HFFc6 (cell line): ENCODE measurements around the gene NCOR2. TPM values are rescaled to one million over a fixed set of nuclear protein-coding genes. Genes with fewer than 3 reads are reported as not detected.

Source experiments
- DNase-seq: peaks from one replicate; pipeline ENCODE4 v3.0.0-alpha.2; 2018
- H3K27ac Mint-ChIP-seq: 2 replicates; pipeline ENCODE4 v1.8.0; 2020; ENCODE audit warnings: mild to moderate bottlenecking, mixed read lengths
- H3K27me3 Mint-ChIP-seq: 2 replicates; pipeline ENCODE4 v1.8.0; 2021; ENCODE audit warnings: mild to moderate bottlenecking, moderate library complexity, mixed read lengths; ENCODE audit not compliant: insufficient read depth
- H3K36me3 Mint-ChIP-seq: 2 replicates; pipeline ENCODE4 v1.8.0; 2021; ENCODE audit warnings: low read depth, mixed read lengths
- H3K4me1 Mint-ChIP-seq: 2 replicates; pipeline ENCODE4 v1.8.0; 2020; ENCODE audit warnings: low read depth, mixed read lengths
- H3K4me3 Mint-ChIP-seq: 2 replicates; pipeline ENCODE4 v1.8.0; 2020; ENCODE audit warnings: mild to moderate bottlenecking, moderate library complexity, mixed read lengths
- H3K9me3 Mint-ChIP-seq: 2 replicates; pipeline ENCODE4 v1.8.0; 2020; ENCODE audit warnings: mild to moderate bottlenecking, mixed read lengths
- total RNA-seq, 6 experiments: library from RNA; stranded (reverse); fragmentation: NEBNext Ultra II Directional; extraction: Animal tissue kit (Norgen Biotek cat#: 25700); gene quantifications; 2 replicates in 1 of 6; 3 replicates in 5 of 6; pipeline ENCODE4 v1.2.3, GENCODE V29; 2021
- TF ChIP-seq, protein P1 (sequence below): fragments of 200-600 bp; sonication (generic); IDR thresholded peaks from 2 replicates; pipeline ENCODE4 v1.5.0; 2021; ENCODE audit warnings: antibody characterized with exemption, mild to moderate bottlenecking

NCOR2 gene
- total RNA-seq, 6 experiments from 2014 or later: 237 to 249 (median 240) TPM

DNA sequence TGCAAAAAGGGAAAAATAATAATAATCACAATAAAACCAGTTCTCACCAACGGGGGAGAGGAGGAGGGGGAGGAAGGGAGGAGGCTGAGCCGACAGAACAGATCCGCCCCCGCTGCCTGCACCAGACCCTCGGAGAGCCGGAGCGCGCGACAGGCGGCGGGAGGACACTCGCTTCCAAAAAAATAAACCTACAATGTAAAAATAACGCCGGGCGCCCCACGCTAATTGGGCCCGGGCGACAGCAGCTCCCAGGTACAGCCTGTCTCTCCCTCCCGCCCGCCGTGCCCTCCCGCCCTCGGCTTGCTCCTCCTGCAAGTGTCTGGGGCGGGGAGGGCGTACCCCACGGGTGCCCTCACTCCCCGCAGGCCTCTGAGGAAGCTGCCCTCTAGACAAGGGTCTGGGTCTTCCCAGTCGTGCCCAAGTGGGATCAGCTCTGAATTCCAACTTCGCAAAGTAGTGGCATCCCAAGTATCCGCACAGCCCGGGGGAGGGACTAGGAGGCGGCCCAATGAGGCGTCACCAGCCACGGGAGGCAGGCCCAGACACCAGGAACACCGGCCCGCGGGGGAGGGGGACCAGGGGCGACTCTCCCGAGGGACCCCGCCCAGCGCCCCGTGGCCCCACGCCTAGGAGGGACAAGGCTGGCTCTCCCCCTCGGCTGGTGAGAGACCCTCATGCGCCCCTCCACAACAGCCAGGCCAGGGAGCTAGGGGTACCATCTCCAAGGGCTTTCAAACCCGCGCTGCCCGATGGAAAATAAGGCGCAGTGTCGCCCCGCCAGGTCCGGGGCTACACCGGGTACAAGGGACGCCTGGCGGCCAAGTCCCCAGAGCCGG is 1.0 kb downstream of the NCOR2 start:
- peaks cover 26% of the 10 kb centered on the region for H3K4me1 Mint-ChIP-seq
- peak overlapping the region; percentile 90 for H3K4me3 Mint-ChIP-seq
- peaks cover 2% of the 10 kb centered on the region; the same call in 1 of the 2 replicates for H3K27me3 Mint-ChIP-seq
- TF ChIP-seq, protein P1, sequence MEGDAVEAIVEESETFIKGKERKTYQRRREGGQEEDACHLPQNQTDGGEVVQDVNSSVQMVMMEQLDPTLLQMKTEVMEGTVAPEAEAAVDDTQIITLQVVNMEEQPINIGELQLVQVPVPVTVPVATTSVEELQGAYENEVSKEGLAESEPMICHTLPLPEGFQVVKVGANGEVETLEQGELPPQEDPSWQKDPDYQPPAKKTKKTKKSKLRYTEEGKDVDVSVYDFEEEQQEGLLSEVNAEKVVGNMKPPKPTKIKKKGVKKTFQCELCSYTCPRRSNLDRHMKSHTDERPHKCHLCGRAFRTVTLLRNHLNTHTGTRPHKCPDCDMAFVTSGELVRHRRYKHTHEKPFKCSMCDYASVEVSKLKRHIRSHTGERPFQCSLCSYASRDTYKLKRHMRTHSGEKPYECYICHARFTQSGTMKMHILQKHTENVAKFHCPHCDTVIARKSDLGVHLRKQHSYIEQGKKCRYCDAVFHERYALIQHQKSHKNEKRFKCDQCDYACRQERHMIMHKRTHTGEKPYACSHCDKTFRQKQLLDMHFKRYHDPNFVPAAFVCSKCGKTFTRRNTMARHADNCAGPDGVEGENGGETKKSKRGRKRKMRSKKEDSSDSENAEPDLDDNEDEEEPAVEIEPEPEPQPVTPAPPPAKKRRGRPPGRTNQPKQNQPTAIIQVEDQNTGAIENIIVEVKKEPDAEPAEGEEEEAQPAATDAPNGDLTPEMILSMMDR: peak; percentile 47; the same call in 1 of the 2 replicates
- H3K27ac Mint-ChIP-seq: peak overlapping the region; percentile 69
- H3K9me3 Mint-ChIP-seq: no peaks in the 10 kb centered on the region
- no peaks in the 10 kb centered on the region for H3K36me3 Mint-ChIP-seq
- DNase-seq: peak; percentile 52

DNA sequence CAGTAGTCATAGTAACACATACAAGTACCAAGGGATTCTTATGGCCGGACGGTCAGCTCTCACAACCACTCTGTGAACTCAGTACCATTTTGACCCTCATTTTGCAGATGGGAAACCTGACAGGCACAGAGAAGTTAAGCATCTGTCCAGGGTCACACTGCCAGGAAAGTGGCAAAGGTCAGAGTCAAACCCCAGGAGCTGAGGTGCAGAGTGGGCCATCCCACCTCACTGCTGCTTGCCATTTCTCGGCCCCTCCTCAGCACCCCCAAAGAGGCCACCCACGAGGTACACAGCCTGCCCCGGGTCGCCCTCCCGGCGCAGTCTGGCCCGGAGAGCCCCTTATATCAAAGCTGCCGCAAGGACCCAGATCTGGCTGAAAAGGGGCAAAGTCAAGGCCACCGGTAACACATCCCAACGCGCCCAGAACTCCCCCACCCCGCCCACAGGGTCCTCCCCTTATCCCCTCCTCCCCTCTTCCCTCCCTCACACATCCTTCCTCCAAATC is 1.7 kb downstream of the NCOR2 start:
- peak overlapping the region; percentile 45 for H3K27ac Mint-ChIP-seq
- TF ChIP-seq, protein P1: no peak
- peak overlapping the region; percentile 90 for H3K4me3 Mint-ChIP-seq
- H3K36me3 Mint-ChIP-seq: no peaks in the 10 kb centered on the region
- H3K4me1 Mint-ChIP-seq: peaks cover 33% of the 10 kb centered on the region
- no peaks in the 10 kb centered on the region for H3K9me3 Mint-ChIP-seq
- peaks cover 2% of the 10 kb centered on the region; the same call in 1 of the 2 replicates for H3K27me3 Mint-ChIP-seq
- no peak for DNase-seq

DNA sequence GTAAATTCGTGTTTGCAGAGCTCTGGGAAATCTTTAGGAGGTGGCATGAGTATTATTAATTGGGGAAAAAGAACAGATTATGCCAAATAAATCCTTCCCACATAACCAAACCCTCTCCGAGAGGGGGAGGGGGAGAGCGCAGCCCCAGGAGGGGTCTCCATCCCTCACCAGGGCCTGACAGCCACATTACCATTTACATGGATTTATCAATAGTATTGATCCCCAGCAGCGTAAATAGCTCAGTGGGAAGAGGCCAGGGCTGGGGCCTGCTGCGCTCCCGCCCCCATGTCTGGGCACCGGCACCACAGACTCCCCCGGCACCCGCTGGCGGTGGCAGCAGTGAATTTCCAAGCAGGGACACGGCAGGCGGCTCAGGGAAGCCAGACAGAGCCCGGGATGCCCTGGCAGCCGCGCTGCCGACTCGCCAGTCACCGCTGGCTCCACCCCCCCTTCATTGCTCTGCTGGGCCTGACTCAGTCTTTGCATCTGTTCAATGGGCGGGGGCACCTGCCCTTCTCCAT is 2.4 kb downstream of the NCOR2 start:
- no peaks in the 10 kb centered on the region for H3K9me3 Mint-ChIP-seq
- TF ChIP-seq, protein P1: no peak
- H3K36me3 Mint-ChIP-seq: no peaks in the 10 kb centered on the region
- H3K27me3 Mint-ChIP-seq: peaks cover 2% of the 10 kb centered on the region; the same call in 1 of the 2 replicates
- peak overlapping the region; percentile 45 for H3K27ac Mint-ChIP-seq
- peak overlapping the region; percentile 90 for H3K4me3 Mint-ChIP-seq
- no peak for DNase-seq
- H3K4me1 Mint-ChIP-seq: peaks cover 33% of the 10 kb centered on the region

DNA sequence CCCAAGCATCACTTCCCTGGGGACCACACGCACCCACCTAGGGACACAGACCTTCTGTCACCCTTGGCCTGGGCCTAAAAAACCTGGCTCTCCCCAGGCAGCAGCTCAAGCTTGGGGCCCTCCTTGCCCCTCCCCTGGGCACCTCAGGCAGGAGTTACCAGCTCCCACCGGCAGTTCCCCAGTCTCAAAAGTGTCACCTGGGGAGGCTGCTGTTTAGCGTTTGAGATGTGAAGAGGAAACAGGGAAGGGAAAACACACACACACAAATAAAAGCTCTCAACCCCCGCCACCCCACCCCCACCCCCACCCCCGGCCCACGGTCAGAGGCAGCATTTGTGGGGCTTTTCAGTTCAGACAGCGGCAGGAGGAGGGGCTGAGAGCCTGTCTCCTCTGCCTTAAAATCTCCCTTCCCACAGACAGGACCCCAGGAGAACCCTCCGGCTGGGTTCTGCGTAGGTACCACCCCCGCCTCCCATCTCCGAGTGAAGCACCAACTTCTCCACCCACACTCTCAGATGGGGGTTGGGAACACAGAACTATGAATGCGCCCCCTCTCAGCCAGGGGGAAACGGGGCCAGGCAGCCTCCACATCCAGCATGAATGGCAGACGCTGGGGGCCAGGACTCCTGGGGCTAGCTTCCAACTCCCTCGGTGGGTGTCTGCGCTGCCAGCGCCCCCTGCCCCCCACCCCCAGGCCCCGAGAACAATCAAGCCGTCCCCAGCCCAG is 3.0 kb downstream of the NCOR2 start:
- Mint-ChIP-seq H3K27ac (no peak overlapping the region), H3K4me1 (peaks cover 37% of the 10 kb centered on the region)

DNA sequence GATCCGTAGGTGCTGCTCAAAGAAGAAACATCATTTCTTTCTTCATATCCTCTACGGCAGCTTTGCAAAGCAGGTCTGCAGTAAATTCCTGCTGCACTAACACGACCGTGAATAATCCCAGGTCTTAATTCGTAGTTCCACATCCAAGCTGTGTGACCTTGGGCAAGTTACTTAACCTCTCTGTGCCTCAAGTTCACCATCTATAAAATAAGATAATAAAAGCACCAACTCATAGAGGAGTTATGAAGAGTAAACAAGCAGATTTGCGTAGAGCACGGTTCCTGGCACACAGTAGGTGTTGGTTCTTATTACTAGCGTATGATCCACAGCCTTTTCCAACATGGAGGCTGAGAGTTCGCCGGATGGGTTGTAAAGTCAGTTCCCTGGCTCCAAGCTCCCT is 3.6 kb downstream of the NCOR2 start:
- H3K36me3 Mint-ChIP-seq: peaks cover 7% of the 10 kb centered on the region
- peaks cover 8% of the 10 kb centered on the region for H3K9me3 Mint-ChIP-seq
- DNase-seq: no peak
- H3K4me1 Mint-ChIP-seq: peaks cover 41% of the 10 kb centered on the region
- no peak overlapping the region for H3K4me3 Mint-ChIP-seq
- TF ChIP-seq, protein P1: no peak
- H3K27me3 Mint-ChIP-seq: peaks cover 2% of the 10 kb centered on the region; the same call in 1 of the 2 replicates
- H3K27ac Mint-ChIP-seq: no peak overlapping the region

More for the DNA sequence above, 3.0 kb downstream of the NCOR2 start:
- Mint-ChIP-seq H3K36me3 (peaks cover 5% of the 10 kb centered on the region), H3K4me3 (no peak overlapping the region), H3K9me3 (peaks cover 6% of the 10 kb centered on the region), H3K27me3 (peaks cover 2% of the 10 kb centered on the region; the same call in 1 of the 2 replicates)
- no peak for DNase-seq
- TF ChIP-seq, protein P1: no peak
